Choroid plexus epithelial cell (primary cell): Measurements from ENCODE around the gene YWHAE.
"Not testable (repeated sequence)": the region's sequence is repeated elsewhere in the genome, so short reads cannot be mapped to it uniquely, and the experiment has no call there.

Experiments
- DNase-seq: peaks from one replicate; pipeline ENCODE4 v3.0.0-alpha.2; 2010; ENCODE audit warnings: low read depth
- H3K4me3 ChIP-seq: 2 replicates; pipeline ENCODE4 v1.5.1; 2011; ENCODE audit warnings: low read depth, mild to moderate bottlenecking, control low read depth, low read length, moderate library complexity
- CTCF ChIP-seq: conservative IDR thresholded peaks from 2 replicates; pipeline ENCODE4 v1.5.1; 2011; ENCODE audit warnings: low read depth, mild to moderate bottlenecking, control low read depth, inconsistent platforms, low read length, moderate library complexity

The YWHAE gene

GRCh38 chr17:1412185-1413110 lies 12.4 kb upstream of the YWHAE start:
- H3K4me3 ChIP-seq, result no peak overlapping the region
- DNase-seq, result no peak
- TF ChIP-seq CTCF, result no peak

GRCh38 chr17:1402262-1402586 lies 2.2 kb upstream of the YWHAE start:
- no peak for DNase-seq
- no peak for TF ChIP-seq CTCF
- H3K4me3 ChIP-seq, result no peak overlapping the region

GRCh38 chr17:1398931-1399678 lies 917 bp downstream of the YWHAE start:
- peak overlapping the region; percentile 97 for H3K4me3 ChIP-seq
- peak; percentile 60 for DNase-seq
- no peak for TF ChIP-seq CTCF

GRCh38 chr17:1398028-1398427 lies 2.0 kb downstream of the YWHAE start:
- H3K4me3 ChIP-seq, result peak overlapping the region; percentile 97
- peak; percentile 31 for DNase-seq
- no peak for TF ChIP-seq CTCF

- not testable (repeated sequence) for DNase-seq, H3K4me3 ChIP-seq
Observed at GRCh38 chr17:1395876-1396665, 4.0 kb downstream of the YWHAE start.

- TF ChIP-seq CTCF, result no peak
- no peak for DNase-seq
- no peak overlapping the region for H3K4me3 ChIP-seq
Observed at GRCh38 chr17:1391577-1391976, 8.4 kb downstream of the YWHAE start.
